SU-DHL-6 (cell line): ENCODE measurements around the gene PTMS.

Experiments used
- CTCF ChIP-seq: fragments of 200-600 bp; sonication (generic); IDR thresholded peaks from one replicate; pipeline ENCODE4 v1.5.1; 2017; ENCODE audit warnings: antibody characterized with exemption, mild to moderate bottlenecking, low read length, moderate library complexity; ENCODE audit not compliant: insufficient read depth, poor library complexity, severe bottlenecking
- EZH2phosphoT487 ChIP-seq: fragments of 200-600 bp; sonication (generic), shearing (Covaris generic); conservative IDR thresholded peaks from 2 replicates; pipeline ENCODE4 v1.6.1; 2018; ENCODE audit warnings: mild to moderate bottlenecking, antibody characterized with exemption, low read length, moderate library complexity, mixed read lengths

- no peak for TF ChIP-seq CTCF
- TF ChIP-seq EZH2phosphoT487, result no peak
Measured at GRCh38 chr12:6770094-6770493, 3.9 kb downstream of the PTMS start.
